A549 treated with AZD2906 at 1 μM for 4 hours (cell line): ENCODE results near the gene CDCA4. TPM values are rescaled to one million over a fixed set of nuclear protein-coding genes. Genes with fewer than 3 reads are reported as not detected.

Experiments used
- total RNA-seq: library from RNA; stranded (reverse); fragments of 200-300 nt; extraction: Qiagen RNA extraction; gene quantifications from 5 replicates; pipeline ENCODE4 v1.2.3, GENCODE V29; 2022

Gene CDCA4
- total RNA-seq, result 43.4 to 49.6 TPM (median 45.2 TPM) in 5 replicates

DNA sequence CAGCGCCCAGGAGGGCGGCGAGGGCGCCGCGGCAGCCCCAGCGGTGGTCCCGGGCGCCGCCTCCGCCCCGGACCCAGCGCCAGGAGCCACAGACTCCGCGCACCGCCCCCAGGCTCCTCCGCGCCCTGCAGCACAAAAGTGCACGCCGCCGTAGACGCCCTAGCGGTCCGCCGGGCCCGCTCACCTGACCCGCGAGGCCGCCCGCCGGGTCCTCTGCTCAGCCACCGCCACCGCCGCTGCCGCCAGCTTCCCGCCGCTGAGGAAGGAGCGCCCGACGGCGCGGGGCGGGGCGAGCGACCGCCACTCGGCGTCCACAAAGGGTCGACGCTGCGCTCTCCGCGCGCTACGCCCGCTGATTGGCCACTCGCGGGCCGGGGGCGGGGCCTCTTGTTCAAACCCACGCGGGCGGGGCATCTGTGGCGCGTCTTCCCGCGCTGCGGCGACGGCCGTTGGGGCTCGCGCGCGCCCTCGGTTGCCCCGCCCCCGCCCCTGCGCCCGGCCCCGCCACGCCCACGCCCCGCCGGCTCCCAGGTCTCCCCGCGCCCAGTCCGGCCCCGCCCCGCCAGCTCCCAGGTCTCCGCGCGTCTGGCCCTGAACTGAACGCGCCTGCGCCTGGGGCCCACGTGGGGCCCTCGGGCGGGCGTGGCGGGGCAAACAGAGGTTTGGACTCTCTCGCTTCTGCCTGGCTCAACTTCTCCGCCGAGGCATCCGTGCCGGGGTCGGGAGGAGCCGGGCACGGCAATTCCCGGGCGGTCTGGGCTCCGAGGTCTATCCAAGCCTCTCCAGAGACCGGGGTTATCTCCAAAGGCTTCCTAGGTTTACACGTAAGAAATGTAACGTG lies at the start of gene CDCA4:
Gene CDCA4 (minus strand): TSS at position 269 of the 841 bp plus-strand sequence. CDS start 9,154 bp downstream, outside the sequence.

DNA sequence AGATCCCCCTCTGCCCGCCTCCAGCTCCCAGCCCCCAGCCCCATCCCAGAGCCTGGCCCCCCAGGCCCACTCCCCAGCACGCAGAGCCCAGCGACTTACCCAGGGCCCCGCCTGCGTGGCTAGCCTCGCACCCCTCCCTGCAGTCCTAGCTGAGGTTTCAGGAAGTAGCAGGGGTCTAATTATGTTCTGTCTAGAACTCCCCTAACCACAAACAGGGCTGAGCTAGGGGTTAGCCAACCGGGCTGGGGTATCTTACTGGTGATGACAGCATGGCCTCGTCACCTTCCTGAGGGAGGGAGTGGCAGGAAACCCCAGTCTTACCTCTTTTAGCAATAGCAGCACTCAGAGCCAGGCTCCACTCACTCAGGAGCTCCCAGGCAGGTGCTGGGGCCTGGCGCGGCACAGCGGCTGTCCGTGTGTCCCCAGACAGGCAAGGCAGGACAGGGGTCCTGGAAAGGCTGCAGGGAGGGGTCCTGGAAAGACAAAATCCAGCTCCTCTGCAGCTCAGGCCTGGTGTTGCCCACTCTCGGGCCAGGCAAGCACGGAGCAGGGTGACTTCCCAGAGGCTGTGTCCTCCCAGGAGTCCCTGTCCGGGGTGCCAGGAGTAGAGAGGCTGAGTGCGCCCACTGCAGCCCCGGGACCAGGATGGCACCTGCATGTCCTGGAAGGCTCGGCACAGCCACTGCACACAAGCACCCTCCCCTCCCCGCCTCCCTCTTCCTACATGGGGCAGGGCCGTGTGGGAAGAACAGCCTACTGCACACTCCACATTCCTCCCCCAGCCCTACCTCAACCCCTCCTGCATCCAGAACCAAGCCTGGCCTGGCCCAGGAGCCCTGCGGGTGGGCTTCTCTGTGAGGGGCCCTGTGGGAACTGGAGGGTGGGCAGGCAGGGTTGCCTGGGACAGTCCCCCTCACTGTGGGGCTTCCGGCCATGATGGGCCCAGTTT lies 44.7 kb upstream of the CDCA4 start, which contains the start of gene GPR132:
Gene GPR132 (minus strand): TSS at position 151 of the 949 bp plus-strand sequence. CDS start 10,010 bp downstream, outside the sequence.

DNA sequence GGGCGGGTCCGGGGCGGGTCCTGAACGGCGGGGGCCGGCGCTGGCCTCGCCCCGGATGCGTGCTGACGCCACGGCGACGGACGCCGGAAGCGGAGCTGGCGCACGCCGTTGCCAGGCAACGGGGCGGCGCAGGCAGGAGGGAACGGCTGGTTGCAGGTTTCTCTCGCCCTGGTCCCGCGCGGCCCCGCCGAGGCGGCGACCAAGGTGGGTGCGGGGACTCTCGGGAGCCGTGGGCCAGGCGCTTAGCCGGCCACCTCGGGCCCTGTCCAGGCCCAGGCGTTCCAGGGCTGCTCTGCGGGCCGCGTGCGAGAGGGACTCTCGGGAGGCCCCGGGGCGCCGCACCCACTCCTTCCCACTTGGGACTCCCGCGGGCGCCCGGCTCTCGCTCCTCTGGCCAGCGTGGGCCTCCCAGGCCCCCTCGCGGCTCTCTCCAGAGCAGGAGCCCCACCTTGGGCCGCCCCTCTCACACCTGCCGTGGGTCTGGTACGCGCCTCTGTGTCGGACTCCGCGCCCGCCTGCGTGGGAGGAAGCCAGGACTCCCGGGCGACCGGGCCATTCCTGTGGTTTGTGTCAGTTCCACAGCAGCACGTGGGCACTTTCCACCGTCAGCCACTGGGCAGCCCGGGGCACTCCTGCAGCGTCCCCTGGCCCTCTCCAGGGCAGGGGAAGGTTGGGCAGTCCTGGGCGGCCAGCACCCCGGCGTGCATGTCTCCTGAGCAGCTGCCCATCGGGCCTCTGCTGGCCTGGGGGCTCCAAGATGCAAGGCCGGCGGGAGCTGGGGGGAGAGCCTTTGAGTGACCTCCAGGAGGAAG lies 35.0 kb downstream of the CDCA4 start, which contains the start of gene CLBA1:
Gene CLBA1 (plus strand): TSS at position 114 of the 812 bp plus-strand sequence. CDS start 644 bp downstream, at position 758.

DNA sequence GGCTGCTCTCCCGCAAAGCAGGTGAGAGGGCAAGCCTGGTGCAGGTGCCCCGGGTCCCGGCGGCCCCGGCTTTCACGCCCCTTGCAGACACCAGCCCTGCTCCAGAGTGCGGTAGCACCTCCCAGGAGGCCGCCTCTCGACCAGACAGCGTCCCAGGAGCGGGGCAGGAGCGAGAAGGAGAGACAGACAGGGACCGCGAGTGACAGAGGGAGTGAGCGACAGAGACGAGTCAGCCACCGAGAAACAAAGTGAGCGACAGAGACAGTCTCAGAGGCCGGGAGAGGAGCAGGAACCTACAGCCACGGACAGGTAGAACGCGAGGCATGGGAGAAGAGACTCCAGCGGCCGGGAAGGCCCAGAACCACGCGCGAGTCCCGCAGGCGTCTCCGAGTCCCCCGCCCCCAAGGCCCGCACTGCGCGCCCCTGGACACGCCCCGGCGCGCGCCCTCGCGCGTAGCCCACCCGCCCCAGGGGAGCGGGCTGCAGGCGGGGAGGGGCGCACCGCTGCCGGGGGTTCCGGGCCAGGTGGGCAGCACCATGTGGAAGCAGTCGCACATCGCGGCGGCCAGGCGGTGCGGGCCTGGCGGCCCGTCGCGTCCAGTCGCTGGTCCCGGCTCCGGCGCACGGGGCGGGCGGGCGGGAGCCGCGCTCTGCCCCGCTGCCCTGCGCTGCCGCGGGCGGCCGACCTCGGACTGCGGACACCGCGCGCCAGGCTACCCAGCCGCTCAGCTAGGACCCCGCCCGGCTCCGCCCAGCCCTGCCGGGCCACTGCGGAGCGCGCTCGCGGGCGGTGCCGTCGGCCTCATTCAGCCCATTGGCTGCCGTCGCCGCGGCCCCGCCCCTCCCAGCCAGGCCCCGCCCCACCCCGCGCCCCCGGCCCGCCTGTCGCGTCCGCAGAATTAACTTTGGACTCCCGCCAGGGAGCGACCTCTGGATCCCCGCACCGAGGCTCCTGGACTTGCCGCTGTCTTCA lies 42.9 kb downstream of the CDCA4 start, which contains the start of gene AHNAK2:
Gene AHNAK2 (minus strand): TSS at position 694 of the 973 bp plus-strand sequence. CDS start 137 bp downstream, at position 557.

Other genes with a start within 250 kb of the CDCA4 start
- gene AKT1, start 225.3 kb downstream of the CDCA4 start, total RNA-seq, result 85.9 to 106 TPM (median 100 TPM) in 5 replicates
- gene ZBTB42, start 220.0 kb downstream of the CDCA4 start, total RNA-seq, result 2.4 to 3.3 TPM (median 3.0 TPM) in 5 replicates
- 18.0 to 27.3 TPM (median 23.5 TPM) in 5 replicates for gene CEP170B, start 155.8 kb downstream of the CDCA4 start, total RNA-seq
- 0.05 to 0.15 TPM (median 0.09 TPM) in 5 replicates for gene PLD4, start 96.2 kb downstream of the CDCA4 start, total RNA-seq
- gene AHNAK2, start 42.7 kb downstream of the CDCA4 start, total RNA-seq, result 188 to 232 TPM (median 198 TPM) in 5 replicates
- gene CLBA1, start 35.3 kb downstream of the CDCA4 start, total RNA-seq, result 14.6 to 18.0 TPM (median 15.8 TPM) in 5 replicates
- gene GPR132, start 44.3 kb upstream of the CDCA4 start, total RNA-seq, result 0.40 to 0.68 TPM (median 0.55 TPM) in 5 replicates
- gene JAG2, start 147.7 kb upstream of the CDCA4 start, total RNA-seq, result 16.3 to 28.4 TPM (median 23.6 TPM) in 5 replicates
- gene NUDT14, start 160.2 kb upstream of the CDCA4 start, total RNA-seq, result 22.3 to 49.6 TPM (median 43.3 TPM) in 5 replicates
- 31.1 to 45.1 TPM (median 41.8 TPM) in 5 replicates for gene BTBD6, start 227.4 kb upstream of the CDCA4 start, total RNA-seq